ENCODE data around the gene TPCN2. TPM values are rescaled to one million over a fixed set of nuclear protein-coding genes. Genes with fewer than 3 reads are reported as not detected.

Gene TPCN2
- total RNA-seq, 2 experiments from 2014 or later = 16.0 to 17.0 TPM

DNA sequence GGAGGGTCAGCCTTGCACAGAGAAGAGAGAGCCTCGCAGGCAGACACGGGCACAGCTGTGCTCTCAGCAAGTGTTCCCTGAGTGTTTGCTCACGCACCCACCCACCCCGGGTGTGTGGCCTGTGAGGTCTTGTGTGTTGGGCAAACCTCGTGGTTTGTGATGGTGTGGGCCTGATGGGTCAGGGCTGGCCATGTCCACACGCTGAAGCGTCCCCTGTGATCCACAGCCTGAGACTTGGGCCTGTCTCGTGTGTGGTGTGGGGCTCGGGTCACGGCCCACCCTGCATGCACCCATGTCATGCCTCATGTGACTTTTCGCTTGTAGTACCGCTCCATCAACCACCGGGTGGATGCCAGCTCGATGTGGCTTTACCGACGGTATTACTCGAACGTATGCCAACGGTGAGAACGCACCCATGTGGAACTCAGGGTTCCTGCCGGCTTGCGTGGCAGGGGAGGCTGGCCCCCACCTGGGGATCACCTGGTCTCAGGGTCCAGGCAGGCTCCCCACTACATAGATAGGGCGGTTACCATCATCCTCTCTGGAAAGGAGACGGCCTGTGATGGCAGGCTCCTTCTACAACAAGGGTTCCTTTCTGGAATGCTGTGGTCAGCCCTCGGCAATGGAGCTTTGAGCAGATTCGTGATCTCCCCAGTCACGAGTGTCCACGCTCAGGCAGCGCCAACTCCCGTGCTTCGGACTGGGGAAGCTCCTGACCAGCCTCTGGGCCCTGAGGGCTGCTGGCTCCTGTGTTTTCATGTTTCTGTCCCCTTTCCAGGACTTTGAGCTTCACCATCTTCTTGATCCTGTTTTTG is 5.9 kb downstream of the TPCN2 start:
- no peaks in the 10 kb centered on the region for H3K9me3 Mint-ChIP-seq
- intact Hi-C loops (cut with micrococcal nuclease) = no loop called here
- ATAC-seq (no peak), DNase-seq (no peak)
- H3K4me3 Mint-ChIP-seq = no peak overlapping the region
- peaks cover 34% of the 10 kb centered on the region for H3K4me1 Mint-ChIP-seq (ENCODE audit: low read depth)
- TF ChIP-seq, protein P1, sequence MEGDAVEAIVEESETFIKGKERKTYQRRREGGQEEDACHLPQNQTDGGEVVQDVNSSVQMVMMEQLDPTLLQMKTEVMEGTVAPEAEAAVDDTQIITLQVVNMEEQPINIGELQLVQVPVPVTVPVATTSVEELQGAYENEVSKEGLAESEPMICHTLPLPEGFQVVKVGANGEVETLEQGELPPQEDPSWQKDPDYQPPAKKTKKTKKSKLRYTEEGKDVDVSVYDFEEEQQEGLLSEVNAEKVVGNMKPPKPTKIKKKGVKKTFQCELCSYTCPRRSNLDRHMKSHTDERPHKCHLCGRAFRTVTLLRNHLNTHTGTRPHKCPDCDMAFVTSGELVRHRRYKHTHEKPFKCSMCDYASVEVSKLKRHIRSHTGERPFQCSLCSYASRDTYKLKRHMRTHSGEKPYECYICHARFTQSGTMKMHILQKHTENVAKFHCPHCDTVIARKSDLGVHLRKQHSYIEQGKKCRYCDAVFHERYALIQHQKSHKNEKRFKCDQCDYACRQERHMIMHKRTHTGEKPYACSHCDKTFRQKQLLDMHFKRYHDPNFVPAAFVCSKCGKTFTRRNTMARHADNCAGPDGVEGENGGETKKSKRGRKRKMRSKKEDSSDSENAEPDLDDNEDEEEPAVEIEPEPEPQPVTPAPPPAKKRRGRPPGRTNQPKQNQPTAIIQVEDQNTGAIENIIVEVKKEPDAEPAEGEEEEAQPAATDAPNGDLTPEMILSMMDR (IDR thresholded peaks at IDR 0.05) = no peak
- H3K36me3 Mint-ChIP-seq (ENCODE audit: low read depth) = peaks cover 3% of the 10 kb centered on the region
- POLR2A ChIA-PET = no interaction called here
- H3K27me3 Mint-ChIP-seq = no peaks in the 10 kb centered on the region
- CTCF ChIA-PET = no interaction called here
- H3K27ac Mint-ChIP-seq = no peak overlapping the region

DNA sequence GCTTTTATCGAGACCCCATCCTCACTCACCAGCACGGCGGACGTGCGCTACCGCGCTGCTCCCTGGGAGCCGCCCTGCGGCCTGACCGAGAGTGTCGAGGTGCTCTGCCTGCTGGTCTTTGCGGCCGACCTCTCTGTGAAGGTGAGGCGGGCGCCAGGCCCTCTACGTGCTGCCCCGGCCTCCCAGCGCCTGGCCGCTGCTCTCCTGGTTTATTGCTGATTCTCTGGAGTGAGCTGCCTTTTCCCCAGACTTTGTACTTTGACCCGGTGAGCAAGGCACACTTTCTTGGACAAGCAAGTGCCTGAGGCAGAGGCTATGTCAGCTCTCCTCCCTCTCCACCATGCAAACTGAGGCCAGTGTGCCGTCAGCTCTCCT is 6.5 kb downstream of the TPCN2 start:
- no peaks in the 10 kb centered on the region for H3K9me3 Mint-ChIP-seq
- POLR2A ChIA-PET = no interaction called here
- intact Hi-C loops (cut with micrococcal nuclease) = no loop called here
- DNase-seq (no peak), ATAC-seq (no peak)
- H3K36me3 Mint-ChIP-seq (ENCODE audit: low read depth) = peaks cover 3% of the 10 kb centered on the region
- no peak overlapping the region for H3K27ac Mint-ChIP-seq
- H3K4me3 Mint-ChIP-seq = no peak overlapping the region
- CTCF ChIA-PET = no interaction called here
- H3K4me1 Mint-ChIP-seq (ENCODE audit: low read depth) = peaks cover 28% of the 10 kb centered on the region
- TF ChIP-seq, protein P1 (IDR thresholded peaks at IDR 0.05) = no peak
- H3K27me3 Mint-ChIP-seq = no peaks in the 10 kb centered on the region

DNA sequence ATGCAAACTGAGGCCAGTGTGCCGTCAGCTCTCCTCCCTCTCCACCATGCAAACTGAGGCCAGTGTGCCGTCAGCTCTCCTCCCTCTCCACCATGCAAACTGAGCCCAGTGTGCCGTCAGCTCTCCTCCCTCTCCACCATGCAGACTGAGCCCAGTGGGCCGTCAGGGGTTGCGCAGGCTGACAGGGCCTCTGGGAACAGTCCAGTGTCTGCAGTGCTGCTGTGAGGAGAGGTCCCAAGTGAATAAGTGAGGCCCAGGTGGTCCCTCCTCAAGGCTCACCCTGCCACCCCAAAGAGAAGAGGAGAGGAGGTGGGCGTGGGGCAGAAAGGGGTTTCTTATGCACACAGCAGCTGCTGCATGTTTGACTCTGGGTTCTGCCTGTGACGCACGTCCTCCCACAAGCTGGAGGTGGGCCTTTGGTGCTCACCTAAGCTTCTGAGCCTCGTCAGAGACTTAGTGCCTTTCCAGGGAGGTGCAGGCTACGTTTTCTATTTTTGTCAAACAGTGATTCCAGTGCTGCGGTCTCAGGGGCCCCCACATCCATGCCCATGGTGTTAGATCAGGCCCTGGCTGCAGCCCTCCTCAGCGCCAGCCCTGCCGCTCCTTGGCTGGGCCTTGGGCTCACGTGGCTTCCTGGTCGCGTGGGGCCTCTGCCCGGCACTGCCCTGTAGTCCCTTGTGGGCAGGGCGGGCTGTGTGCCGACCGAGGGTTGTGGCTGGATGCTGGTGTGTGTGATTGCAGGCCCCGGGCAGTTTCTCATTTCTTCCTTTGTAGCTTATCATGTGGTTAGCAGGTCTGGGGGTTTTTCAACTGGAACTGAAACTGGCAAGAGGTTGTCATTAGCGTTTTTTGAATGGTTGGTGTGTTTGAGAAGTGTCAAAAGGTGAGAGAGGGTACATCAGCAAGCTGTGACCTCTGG is 7.1 kb downstream of the TPCN2 start:
- CTCF ChIA-PET = no interaction called here
- POLR2A ChIA-PET = no interaction called here
- Mint-ChIP-seq H3K4me1 (ENCODE audit: low read depth) (peaks cover 28% of the 10 kb centered on the region), H3K9me3 (no peaks in the 10 kb centered on the region), H3K27ac (peak overlapping the region; percentile 65), H3K27me3 (no peaks in the 10 kb centered on the region), H3K36me3 (ENCODE audit: low read depth) (peaks cover 3% of the 10 kb centered on the region), H3K4me3 (no peak overlapping the region)
- TF ChIP-seq, protein P1 (IDR thresholded peaks at IDR 0.05) = no peak
- peak; percentile 79 for ATAC-seq
- intact Hi-C loops (cut with micrococcal nuclease) = no loop called here
- peak; percentile 66 for DNase-seq

DNA sequence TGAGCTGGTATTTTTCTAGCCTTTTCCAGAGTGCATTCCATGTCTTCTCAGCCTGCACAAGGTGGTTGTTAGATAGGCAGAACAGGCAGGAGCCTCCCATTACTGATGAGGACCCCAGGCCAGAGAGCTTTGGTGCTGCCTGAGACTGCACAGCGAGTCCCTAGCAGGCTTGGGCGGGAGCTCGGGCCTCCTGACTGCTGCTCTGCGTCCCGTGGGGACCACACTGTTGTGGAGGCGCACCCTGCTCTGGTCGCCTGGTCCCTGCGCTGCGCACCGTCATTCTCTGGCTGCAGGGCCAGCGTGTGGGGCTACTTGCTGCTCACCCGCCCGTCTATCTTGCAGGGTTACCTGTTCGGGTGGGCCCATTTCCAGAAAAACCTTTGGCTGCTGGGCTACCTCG is 8.5 kb downstream of the TPCN2 start:
- DNase-seq (no peak), ATAC-seq (no peak)
- H3K4me3 Mint-ChIP-seq = no peak overlapping the region
- POLR2A ChIA-PET = no interaction called here
- CTCF ChIA-PET = no interaction called here
- TF ChIP-seq, protein P1 (IDR thresholded peaks at IDR 0.05) = no peak
- H3K36me3 Mint-ChIP-seq (ENCODE audit: low read depth) = peaks cover 3% of the 10 kb centered on the region
- intact Hi-C loops (cut with micrococcal nuclease) = no loop called here
- H3K9me3 Mint-ChIP-seq = no peaks in the 10 kb centered on the region
- no peaks in the 10 kb centered on the region for H3K27me3 Mint-ChIP-seq
- H3K27ac Mint-ChIP-seq = no peak overlapping the region
- peaks cover 20% of the 10 kb centered on the region for H3K4me1 Mint-ChIP-seq (ENCODE audit: low read depth)

DNA sequence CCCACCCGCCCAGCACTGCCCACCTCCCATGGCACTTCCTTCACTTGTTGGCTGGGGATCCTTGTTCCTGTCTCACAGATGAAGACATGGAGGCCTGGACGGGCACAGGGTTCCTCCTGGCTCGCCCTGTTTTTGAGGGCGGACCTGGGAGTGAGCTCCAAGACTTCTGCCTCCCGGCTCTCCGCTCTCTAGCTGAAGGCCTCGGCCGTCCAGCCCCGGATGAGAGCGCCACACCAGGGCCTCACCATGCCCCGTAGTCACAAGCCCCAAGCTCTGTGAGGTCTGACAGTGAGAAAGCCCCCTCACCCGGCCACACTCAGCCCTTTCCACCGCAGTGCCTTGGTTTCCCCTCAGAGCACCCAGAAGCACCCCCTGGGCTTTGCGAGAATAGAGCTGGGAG is 9.1 kb downstream of the TPCN2 start:
- Mint-ChIP-seq H3K36me3 (ENCODE audit: low read depth) (peaks cover 3% of the 10 kb centered on the region), H3K4me3 (no peak overlapping the region), H3K27me3 (no peaks in the 10 kb centered on the region), H3K4me1 (ENCODE audit: low read depth) (peaks cover 17% of the 10 kb centered on the region), H3K9me3 (no peaks in the 10 kb centered on the region), H3K27ac (no peak overlapping the region)
- TF ChIP-seq, protein P1 (IDR thresholded peaks at IDR 0.05) = no peak
- ChIA-PET POLR2A (no interaction called here), CTCF (no interaction called here)
- intact Hi-C loops (cut with micrococcal nuclease) = no loop called here
- DNase-seq (no peak), ATAC-seq (no peak)
